MCF 10A (cell line): ENCODE data around the gene CYB561D2. TPM values are rescaled to one million over a fixed set of nuclear protein-coding genes. Genes with fewer than 3 reads are reported as not detected.
A peak's percentile ranks its signal among the peaks of the same experiment; 100 is the strongest.

ENCODE experiments used
- BruUV-seq: library from RNA; stranded (reverse); fragments of 400-500 nt; replicated peaks from 2 replicates; lab custom pipeline; 2021; lab: Mats Ljungman, UMichigan
- CTCF ChIA-PET: fragments of 300-600 bp; sonication (Branson Sonifier 250); formaldehyde crosslinking; extraction: SDS; loops from one replicate; lab custom pipeline; 2021; ENCODE audit warnings: antibody characterized with exemption, inconsistent platforms; lab: Yijun Ruan, JAX
- POLR2A ChIA-PET: fragments of 300-600, 350-650 bp; sonication (Branson Sonifier 250); formaldehyde crosslinking; extraction: SDS; loops from one replicate; lab custom pipeline; 2020; ENCODE audit warnings: antibody characterized with exemption, inconsistent platforms; lab: Yijun Ruan, JAX
- DNase-seq: peaks from one replicate; pipeline ENCODE4 v3.0.0-alpha.2; 2018; ENCODE audit not compliant: unreplicated experiment
- H3K27ac Mint-ChIP-seq: one replicate; pipeline ENCODE4 v1.8.0; 2022; ENCODE audit warnings: mild to moderate bottlenecking, low read depth, mixed read lengths; ENCODE audit not compliant: unreplicated experiment
- H3K27me3 Mint-ChIP-seq: one replicate; pipeline ENCODE4 v1.8.0; 2022; ENCODE audit warnings: mixed read lengths; ENCODE audit not compliant: insufficient read depth, unreplicated experiment
- H3K36me3 Mint-ChIP-seq: one replicate; pipeline ENCODE4 v1.8.0; 2022; ENCODE audit warnings: mild to moderate bottlenecking, moderate library complexity, mixed read lengths; ENCODE audit not compliant: insufficient read depth, unreplicated experiment
- H3K4me1 Mint-ChIP-seq: one replicate; pipeline ENCODE4 v1.8.0; 2022; ENCODE audit warnings: mixed read lengths; ENCODE audit not compliant: insufficient read depth, unreplicated experiment
- H3K4me3 Mint-ChIP-seq: one replicate; pipeline ENCODE4 v1.8.0; 2022; ENCODE audit warnings: mild to moderate bottlenecking, moderate library complexity, mixed read lengths; ENCODE audit not compliant: unreplicated experiment
- H3K9me3 Mint-ChIP-seq: one replicate; pipeline ENCODE4 v1.8.0; 2022; ENCODE audit warnings: mixed read lengths; ENCODE audit not compliant: unreplicated experiment
- CTCF ChIP-seq: fragments of 200-600 bp; IDR thresholded peaks from one replicate; pipeline ENCODE4 v1.8.0; 2022; ENCODE audit warnings: antibody characterized with exemption, mild to moderate bottlenecking; ENCODE audit not compliant: unreplicated experiment
- intact Hi-C: fragments of 100-400 bp; cut with micrococcal nuclease; formaldehyde crosslinking; loops from 2 replicates; pipeline ENCODE4 v1.14.1; 2022
- total RNA-seq: library from RNA; stranded (reverse); gene quantifications from 2 replicates; pipeline ENCODE4 v1.2.3, GENCODE V29; 2022

Gene CYB561D2
- total RNA-seq, 1 experiment from 2014 or later = 24.1 TPM

- BruUV-seq = TSS peak; percentile 54
- intact Hi-C loops = no loop called here
- POLR2A ChIA-PET = interaction anchor here (0.6 to 4.0 kb wide), 6 partner anchors 8 to 924 kb away, joined by 3 to 31 read pairs (median 5); partner anchors contain the start of genes CYB561D2, HEMK1 and NPRL2
These were observed 8.5 kb downstream of the CYB561D2 start, which contains the start of gene TMEM115 for GRCh38 chr3:50358911-50359759. TSS of gene TMEM115 (minus strand) at chr3:50359521. CDS start at chr3:50359063, 458 bp downstream.

GRCh38 chr3:50359760-50360110 is 9.1 kb downstream of the CYB561D2 start:
- peaks cover 9% of the 10 kb centered on the region for H3K36me3 Mint-ChIP-seq
- H3K9me3 Mint-ChIP-seq = no peaks in the 10 kb centered on the region
- ChIA-PET CTCF (interaction anchor here (0.6 kb wide), 2 partner anchors 12 to 60 kb away, joined by 3 read pairs; no protein-coding TSS in a partner anchor), POLR2A (interaction anchor here (0.6 to 4.0 kb wide), 5 partner anchors 9 to 209 kb away, joined by 3 to 31 read pairs (median 6); partner anchors contain the start of genes CYB561D2, HEMK1 and NPRL2)
- H3K4me1 Mint-ChIP-seq = peaks cover 13% of the 10 kb centered on the region
- no peaks in the 10 kb centered on the region for H3K27me3 Mint-ChIP-seq
- no peak for TF ChIP-seq CTCF
- intact Hi-C loops = no loop called here
- peak overlapping the region; percentile 85 for H3K4me3 Mint-ChIP-seq
- DNase-seq = no peak
- no TSS peak for BruUV-seq
- peak overlapping the region; percentile 96 for H3K27ac Mint-ChIP-seq

More at GRCh38 chr3:50358911-50359759, 8.5 kb downstream of the CYB561D2 start, which contains the start of gene TMEM115:
- Mint-ChIP-seq H3K27me3 (no peaks in the 10 kb centered on the region), H3K4me1 (peaks cover 13% of the 10 kb centered on the region), H3K4me3 (peak within 1 kb of the TSS; percentile 85), H3K36me3 (peaks cover 15% of the 10 kb centered on the region), H3K27ac (peak within 1 kb of the TSS; percentile 96), H3K9me3 (no peaks in the 10 kb centered on the region)
- CTCF ChIA-PET = interaction anchor here (0.6 kb wide), 1 partner anchor 12 kb away, joined by 3 read pairs; no protein-coding TSS in a partner anchor
- peak; percentile 98 for DNase-seq
- no peak for TF ChIP-seq CTCF

GRCh38 chr3:50364573-50365079 is 14.0 kb downstream of the CYB561D2 start:
- no peaks in the 10 kb centered on the region for H3K9me3 Mint-ChIP-seq
- ChIA-PET CTCF (interaction anchor here (0.7 to 1.2 kb wide), 2 partner anchors 17 to 184 kb away, joined by 3 to 6 read pairs; no protein-coding TSS in a partner anchor), POLR2A (interaction anchor here (0.6 kb wide), 1 partner anchor 27 kb away, joined by 3 read pairs; no protein-coding TSS in a partner anchor)
- TF ChIP-seq CTCF = no peak
- intact Hi-C loops = no loop called here
- no peaks in the 10 kb centered on the region for H3K27me3 Mint-ChIP-seq
- H3K4me3 Mint-ChIP-seq = peak overlapping the region; percentile 67
- no peaks in the 10 kb centered on the region for H3K4me1 Mint-ChIP-seq
- no peaks in the 10 kb centered on the region for H3K36me3 Mint-ChIP-seq
- no peak overlapping the region for H3K27ac Mint-ChIP-seq
- no TSS peak for BruUV-seq
- no peak for DNase-seq
